GM12878 (cell line): Measurements from ENCODE around the gene NDST3. TPM values are rescaled to one million over a fixed set of nuclear protein-coding genes. Genes with fewer than 3 reads are reported as not detected.

ENCODE experiments used
- NFXL1 ChIP-seq: fragments of 450-650 bp; IDR thresholded peaks from 2 replicates; pipeline ENCODE4 v1.6.1; 2017; ENCODE audit warnings: antibody characterized with exemption, mild to moderate bottlenecking, borderline replicate concordance
- NFYA ChIP-seq: IDR thresholded peaks from 2 replicates; pipeline ENCODE4 v1.6.1; 2011; ENCODE audit warnings: low read depth, mild to moderate bottlenecking, low read length, improper control_type of control experiment, borderline replicate concordance
- polyA plus RNA-seq, 11 experiments: library from polyadenylated mRNA; depleted of rRNA in 4 of 11; unstranded in 6 of 11; stranded (reverse) in 5 of 11; fragments of >200 nt; fragmentation: Nextera tagmentation in 4 of 11; fragmentation: Illumina TruSeq in 1 of 11; extraction: Ambion mirVana in 4 of 11; extraction: Trizol in 1 of 11; gene quantifications; 1 replicate in 1 of 11; 2 replicates in 10 of 11; pipeline versions ENCODE4 v1.2.1 to v1.2.3, GENCODE V29; 2011 to 2016; ENCODE audit warnings: inconsistent platforms in 2 of 11, missing spikeins in 2 of 11, low read depth in 1 of 11
- total RNA-seq, 4 experiments: library from RNA; depleted of rRNA in 3 of 4; stranded (reverse); fragments of >200 nt in 3 of 4; fragmentation: Illumina TruSeq in 1 of 4; extraction: Trizol in 1 of 4; gene quantifications; 2 replicates each; pipeline versions ENCODE4 v1.2.1 to v1.2.3, GENCODE V29; 2013 to 2021
- TF ChIP-seq, protein P1 (sequence below): fragments of 150-350 bp; IDR thresholded peaks from 2 replicates; pipeline ENCODE4 v1.6.1; 2016; ENCODE audit warnings: low read depth, low read length
- TF ChIP-seq, protein P2 (sequence below): fragments of 450-650 bp; IDR thresholded peaks from 2 replicates; pipeline ENCODE4 v1.6.1; 2017; ENCODE audit warnings: antibody characterized with exemption, mild to moderate bottlenecking, moderate library complexity

Gene NDST3
- total and polyA plus RNA-seq, 10 of the 15 experiments (the other 5 are each of a cell fraction or from before 2014, with no cell fraction given): 0.03 TPM; not detected in 8

DNA sequence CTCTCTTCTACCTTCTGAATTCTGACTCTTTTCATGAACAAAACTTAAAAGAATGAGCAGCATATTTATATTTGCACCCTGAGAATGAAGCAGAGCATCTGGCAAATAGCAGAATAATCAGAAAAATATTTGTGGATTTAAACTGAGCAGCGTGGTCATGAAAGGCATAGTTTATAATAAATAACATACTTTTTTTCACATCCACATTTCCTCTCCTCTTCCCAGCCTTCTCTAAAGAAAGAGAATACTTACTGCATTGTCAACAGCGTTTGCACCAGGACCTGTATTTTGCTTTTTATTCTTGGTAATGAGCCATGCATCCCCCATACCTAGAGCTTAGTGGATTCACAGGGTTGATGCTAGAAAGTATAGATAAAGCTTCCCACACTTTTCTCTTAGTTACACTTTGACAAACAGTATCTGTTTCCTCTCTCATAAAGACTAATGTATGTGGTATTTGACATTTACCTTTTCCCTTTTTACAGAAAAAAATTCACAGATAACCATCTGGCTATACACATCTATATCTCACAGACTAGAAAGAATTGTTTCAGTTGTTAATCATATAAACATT, 187.0 kb downstream of the NDST3 start (continued):
- TF ChIP-seq NFXL1 (no peak), NFYA (no peak)
- TF ChIP-seq, protein P1, sequence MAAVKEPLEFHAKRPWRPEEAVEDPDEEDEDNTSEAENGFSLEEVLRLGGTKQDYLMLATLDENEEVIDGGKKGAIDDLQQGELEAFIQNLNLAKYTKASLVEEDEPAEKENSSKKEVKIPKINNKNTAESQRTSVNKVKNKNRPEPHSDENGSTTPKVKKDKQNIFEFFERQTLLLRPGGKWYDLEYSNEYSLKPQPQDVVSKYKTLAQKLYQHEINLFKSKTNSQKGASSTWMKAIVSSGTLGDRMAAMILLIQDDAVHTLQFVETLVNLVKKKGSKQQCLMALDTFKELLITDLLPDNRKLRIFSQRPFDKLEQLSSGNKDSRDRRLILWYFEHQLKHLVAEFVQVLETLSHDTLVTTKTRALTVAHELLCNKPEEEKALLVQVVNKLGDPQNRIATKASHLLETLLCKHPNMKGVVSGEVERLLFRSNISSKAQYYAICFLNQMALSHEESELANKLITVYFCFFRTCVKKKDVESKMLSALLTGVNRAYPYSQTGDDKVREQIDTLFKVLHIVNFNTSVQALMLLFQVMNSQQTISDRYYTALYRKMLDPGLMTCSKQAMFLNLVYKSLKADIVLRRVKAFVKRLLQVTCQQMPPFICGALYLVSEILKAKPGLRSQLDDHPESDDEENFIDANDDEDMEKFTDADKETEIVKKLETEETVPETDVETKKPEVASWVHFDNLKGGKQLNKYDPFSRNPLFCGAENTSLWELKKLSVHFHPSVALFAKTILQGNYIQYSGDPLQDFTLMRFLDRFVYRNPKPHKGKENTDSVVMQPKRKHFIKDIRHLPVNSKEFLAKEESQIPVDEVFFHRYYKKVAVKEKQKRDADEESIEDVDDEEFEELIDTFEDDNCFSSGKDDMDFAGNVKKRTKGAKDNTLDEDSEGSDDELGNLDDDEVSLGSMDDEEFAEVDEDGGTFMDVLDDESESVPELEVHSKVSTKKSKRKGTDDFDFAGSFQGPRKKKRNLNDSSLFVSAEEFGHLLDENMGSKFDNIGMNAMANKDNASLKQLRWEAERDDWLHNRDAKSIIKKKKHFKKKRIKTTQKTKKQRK: no peak
- TF ChIP-seq, protein P2, sequence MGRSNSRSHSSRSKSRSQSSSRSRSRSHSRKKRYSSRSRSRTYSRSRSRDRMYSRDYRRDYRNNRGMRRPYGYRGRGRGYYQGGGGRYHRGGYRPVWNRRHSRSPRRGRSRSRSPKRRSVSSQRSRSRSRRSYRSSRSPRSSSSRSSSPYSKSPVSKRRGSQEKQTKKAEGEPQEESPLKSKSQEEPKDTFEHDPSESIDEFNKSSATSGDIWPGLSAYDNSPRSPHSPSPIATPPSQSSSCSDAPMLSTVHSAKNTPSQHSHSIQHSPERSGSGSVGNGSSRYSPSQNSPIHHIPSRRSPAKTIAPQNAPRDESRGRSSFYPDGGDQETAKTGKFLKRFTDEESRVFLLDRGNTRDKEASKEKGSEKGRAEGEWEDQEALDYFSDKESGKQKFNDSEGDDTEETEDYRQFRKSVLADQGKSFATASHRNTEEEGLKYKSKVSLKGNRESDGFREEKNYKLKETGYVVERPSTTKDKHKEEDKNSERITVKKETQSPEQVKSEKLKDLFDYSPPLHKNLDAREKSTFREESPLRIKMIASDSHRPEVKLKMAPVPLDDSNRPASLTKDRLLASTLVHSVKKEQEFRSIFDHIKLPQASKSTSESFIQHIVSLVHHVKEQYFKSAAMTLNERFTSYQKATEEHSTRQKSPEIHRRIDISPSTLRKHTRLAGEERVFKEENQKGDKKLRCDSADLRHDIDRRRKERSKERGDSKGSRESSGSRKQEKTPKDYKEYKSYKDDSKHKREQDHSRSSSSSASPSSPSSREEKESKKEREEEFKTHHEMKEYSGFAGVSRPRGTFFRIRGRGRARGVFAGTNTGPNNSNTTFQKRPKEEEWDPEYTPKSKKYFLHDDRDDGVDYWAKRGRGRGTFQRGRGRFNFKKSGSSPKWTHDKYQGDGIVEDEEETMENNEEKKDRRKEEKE: no peak
